ENCODE data around the gene PHGDH. TPM values are rescaled to one million over a fixed set of nuclear protein-coding genes. Genes with fewer than 3 reads are reported as not detected.

The PHGDH gene
- total and polyA plus RNA-seq, 2 of the 13 experiments (the other 11 are each of a cell fraction or from before 2014, with no cell fraction given): 95.8 to 133 TPM

DNA sequence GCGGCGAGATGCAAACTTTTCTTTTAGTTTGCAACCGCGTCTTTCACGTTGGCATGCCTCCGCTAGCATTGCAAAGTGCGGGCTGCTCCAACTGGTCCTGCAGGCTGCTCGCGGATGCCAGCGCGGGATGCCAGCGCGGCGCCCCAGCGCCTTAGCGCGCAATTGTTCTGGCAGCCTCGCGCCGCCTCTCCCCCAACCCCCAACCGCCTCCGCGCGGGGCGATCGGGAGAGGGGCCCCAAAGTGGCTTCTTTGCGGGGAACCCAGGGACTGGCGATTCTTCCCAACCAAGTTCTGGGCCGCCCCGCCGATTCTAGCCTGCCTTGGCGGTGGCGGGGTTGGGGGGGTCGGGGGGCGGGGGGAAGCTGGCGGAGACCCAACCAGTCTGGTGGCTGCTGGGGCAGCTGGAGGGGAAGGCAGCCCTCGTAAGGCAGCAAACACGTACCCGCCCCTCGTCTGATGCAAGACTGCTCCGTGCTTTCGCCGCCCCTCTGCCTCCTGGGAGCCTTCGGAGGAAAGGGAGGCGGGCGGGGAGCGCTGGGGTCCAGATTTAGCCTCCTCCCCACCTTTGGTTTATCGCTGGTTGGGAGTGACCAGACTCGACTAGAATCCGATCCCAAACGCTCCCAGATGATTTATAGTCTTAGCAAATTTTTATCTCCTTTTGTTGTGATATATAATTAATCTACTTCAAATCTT is 756 bp downstream of the PHGDH start (continued):
- TF ChIP-seq KDM3A (CRISPR knock-in tag; IDR thresholded peaks at IDR 0.05; ENCODE audit: low read depth) (0 out of 2 replicates have a peak, but pooled peaks have one; percentile 19), ZMAT3 (CRISPR knock-in tag; conservative IDR thresholded peaks at IDR 0.05) (no peak), KLF12 (CRISPR knock-in tag; IDR thresholded peaks at IDR 0.05; ENCODE audit: borderline replicate concordance) (no peak; the same call in 1 of the 2 replicates), ZNF205 (CRISPR knock-in tag; IDR thresholded peaks at IDR 0.05) (no peak), KIAA2018 (CRISPR knock-in tag; IDR thresholded peaks at IDR 0.05; ENCODE audit: borderline replicate concordance) (no peak), HOXA5 (CRISPR knock-in tag; IDR thresholded peaks at IDR 0.05) (peak; percentile 46; the same call in 1 of the 2 replicates), ZNF263 (CRISPR knock-in tag; IDR thresholded peaks at IDR 0.05) (no peak), KLF16 (CRISPR knock-in tag; IDR thresholded peaks at IDR 0.05) (peak in 1 of 2 experiments; percentile 50; a peak in 2 of 4 replicates), KDM4B (CRISPR knock-in tag; IDR thresholded peaks at IDR 0.05) (no peak), ZNF253 (CRISPR knock-in tag; IDR thresholded peaks at IDR 0.05; ENCODE audit: borderline replicate concordance) (no peak), ZNF746 (CRISPR knock-in tag; IDR thresholded peaks at IDR 0.05) (peak; percentile 17), PCBP1 (IDR thresholded peaks at IDR 0.05; ENCODE audit: borderline replicate concordance, low read depth, low read length) (no peak), ZNF496 (CRISPR knock-in tag; IDR thresholded peaks at IDR 0.05; ENCODE audit: insufficient replicate concordance) (no peak)
- TF ChIP-seq, protein P1, sequence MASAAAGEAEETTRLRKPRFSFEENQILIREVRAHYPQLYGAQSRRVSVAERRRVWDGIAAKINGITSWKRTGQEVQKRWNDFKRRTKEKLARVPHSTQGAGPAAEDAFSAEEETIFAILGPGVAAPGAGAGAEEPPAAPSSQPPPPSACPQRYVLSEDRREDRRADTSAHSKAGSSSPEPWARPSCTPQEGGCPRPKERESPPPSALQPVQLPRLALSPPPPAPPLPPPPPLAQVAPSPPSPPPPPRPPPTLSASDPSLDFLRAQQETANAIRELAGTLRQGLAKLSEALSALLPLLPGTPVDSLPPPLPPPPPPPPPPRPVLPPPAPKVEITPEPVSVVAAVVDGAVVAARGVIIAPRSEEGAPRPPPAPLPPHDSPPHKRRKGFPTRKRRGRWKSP (CRISPR knock-in tag; IDR thresholded peaks at IDR 0.05): peak; percentile 79; the same call in 1 of the 2 replicates
- TF ChIP-seq, protein P2, sequence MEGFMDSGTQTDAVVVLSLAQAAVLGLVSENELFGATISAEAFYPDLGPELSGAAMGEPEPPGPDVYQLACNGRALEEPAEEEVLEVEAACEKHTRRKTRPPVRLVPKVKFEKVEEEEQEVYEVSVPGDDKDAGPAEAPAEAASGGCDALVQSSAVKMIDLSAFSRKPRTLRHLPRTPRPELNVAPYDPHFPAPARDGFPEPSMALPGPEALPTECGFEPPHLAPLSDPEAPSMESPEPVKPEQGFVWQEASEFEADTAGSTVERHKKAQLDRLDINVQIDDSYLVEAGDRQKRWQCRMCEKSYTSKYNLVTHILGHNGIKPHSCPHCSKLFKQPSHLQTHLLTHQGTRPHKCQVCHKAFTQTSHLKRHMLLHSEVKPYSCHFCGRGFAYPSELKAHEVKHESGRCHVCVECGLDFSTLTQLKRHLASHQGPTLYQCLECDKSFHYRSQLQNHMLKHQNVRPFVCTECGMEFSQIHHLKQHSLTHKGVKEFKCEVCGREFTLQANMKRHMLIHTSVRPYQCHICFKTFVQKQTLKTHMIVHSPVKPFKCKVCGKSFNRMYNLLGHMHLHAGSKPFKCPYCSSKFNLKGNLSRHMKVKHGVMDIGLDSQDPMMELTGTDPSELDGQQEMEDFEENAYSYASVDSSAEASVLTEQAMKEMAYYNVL (CRISPR knock-in tag; IDR thresholded peaks at IDR 0.05; ENCODE audit: borderline replicate concordance): no peak
- TF ChIP-seq, protein P3, sequence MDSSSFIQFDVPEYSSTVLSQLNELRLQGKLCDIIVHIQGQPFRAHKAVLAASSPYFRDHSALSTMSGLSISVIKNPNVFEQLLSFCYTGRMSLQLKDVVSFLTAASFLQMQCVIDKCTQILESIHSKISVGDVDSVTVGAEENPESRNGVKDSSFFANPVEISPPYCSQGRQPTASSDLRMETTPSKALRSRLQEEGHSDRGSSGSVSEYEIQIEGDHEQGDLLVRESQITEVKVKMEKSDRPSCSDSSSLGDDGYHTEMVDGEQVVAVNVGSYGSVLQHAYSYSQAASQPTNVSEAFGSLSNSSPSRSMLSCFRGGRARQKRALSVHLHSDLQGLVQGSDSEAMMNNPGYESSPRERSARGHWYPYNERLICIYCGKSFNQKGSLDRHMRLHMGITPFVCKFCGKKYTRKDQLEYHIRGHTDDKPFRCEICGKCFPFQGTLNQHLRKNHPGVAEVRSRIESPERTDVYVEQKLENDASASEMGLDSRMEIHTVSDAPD (CRISPR knock-in tag; IDR thresholded peaks at IDR 0.05): no peak

Data from HepG2 (cell line).